ENCODE measurements around the gene DNAI1. TPM values are rescaled to one million over a fixed set of nuclear protein-coding genes. Genes with fewer than 3 reads are reported as not detected.

Gene DNAI1
- total RNA-seq, 1 experiment from 2014 or later = 1.1 TPM

- Histone ChIP-seq H3K9ac (ENCODE audit: low read length) (no peak overlapping the region), H3K4me3 (replicated peaks in 1 of 2; ENCODE audit: low read depth in 1 of 2, low read length in 2 of 2) (no peak overlapping the region), H4K20me1 (ENCODE audit: insufficient read depth) (no peaks in the 10 kb centered on the region), H3K9me2 (ENCODE audit: insufficient read depth) (no peaks in the 10 kb centered on the region), H3K27ac (ENCODE audit: low read depth, low read length) (no peak overlapping the region), H2AFZ (ENCODE audit: low read depth, low read length, poor library complexity, severe bottlenecking) (no peak overlapping the region), H3K9me3 (ENCODE audit: control insufficient read depth in 1 of 2, insufficient read depth in 1 of 2, low read depth in 1 of 2, low read length in 2 of 2) (no peaks in the 10 kb centered on the region), H3K79me2 (ENCODE audit: insufficient read depth, low read length) (peaks cover 19% of the 10 kb centered on the region), H3K4me1 (ENCODE audit: control insufficient read depth in 1 of 2, insufficient read depth in 2 of 2, low read length in 2 of 2) (peaks cover 10 to 31% of the 10 kb centered on the region in 2 experiments), H3K4me2 (ENCODE audit: low read length) (no peak overlapping the region), H3K36me3 (ENCODE audit: control insufficient read depth in 1 of 2, insufficient read depth in 2 of 2, low read length in 2 of 2) (no peaks in the 10 kb centered on the region), H3K27me3 (ENCODE audit: insufficient read depth, low read length) (no peaks in the 10 kb centered on the region)
- BruUV-seq (replicated peaks) = no TSS peak
- ChIA-PET CTCF (no interaction called here), RAD21 (ENCODE audit: low non-redundant PET in 1 of 2, low total read pairs in 2 of 2, uncharacterized antibody in 2 of 2, unreplicated experiment in 2 of 2) (no interaction called here), POLR2A (no interaction called here)
- no peak for DNase-seq (ENCODE audit: low read depth, low spot score)
- intact Hi-C loops (cut with micrococcal nuclease) = loop anchor here (10.0 kb wide), 1 partner anchor 408 kb away; the partner anchor contains the start of gene UBAP2
- no peak for ATAC-seq
- TF ChIP-seq YY1 (IDR thresholded peaks at IDR 0.05; ENCODE audit: extremely low read depth, insufficient replicate concordance, low read depth, low read length) = no peak
- no peak for TF ChIP-seq RAD21 (IDR thresholded peaks at IDR 0.05; ENCODE audit: low read depth)
- TF ChIP-seq CTCF (IDR thresholded peaks at IDR 0.05 in 2 of 3, conservative IDR thresholded peaks at IDR 0.05 in 1 of 3; ENCODE audit: borderline replicate concordance in 1 of 3, insufficient read depth in 1 of 3, low read depth in 2 of 3, low read length in 2 of 3) = no peak
- TF ChIP-seq SIN3A (IDR thresholded peaks at IDR 0.05; ENCODE audit: low read depth) = no peak
- TF ChIP-seq SP1 (IDR thresholded peaks at IDR 0.05; ENCODE audit: low read depth) = no peak
- no peak for TF ChIP-seq ATF3 (IDR thresholded peaks at IDR 0.05)
- TF ChIP-seq FOSL1 (IDR thresholded peaks at IDR 0.05; ENCODE audit: low read depth) = no peak
- TF ChIP-seq EZH2 (IDR thresholded peaks at IDR 0.05) = no peak
- no peak for TF ChIP-seq POLR2A (IDR thresholded peaks at IDR 0.05; ENCODE audit: borderline replicate concordance, extremely low read depth, insufficient read depth, insufficient read length)
- no peak for TF ChIP-seq ZFX (IDR thresholded peaks at IDR 0.05)
- no peak for TF ChIP-seq ELF1 (IDR thresholded peaks at IDR 0.05; ENCODE audit: borderline replicate concordance, low read depth)
- no peak for TF ChIP-seq EZH2phosphoT487 (IDR thresholded peaks at IDR 0.05; ENCODE audit: borderline replicate concordance)
- TF ChIP-seq CEBPB (IDR thresholded peaks at IDR 0.05; ENCODE audit: low read depth) = no peak
- TF ChIP-seq REST (IDR thresholded peaks at IDR 0.05; ENCODE audit: low read depth) = no peak
- no peak for TF ChIP-seq TCF7L2 (IDR thresholded peaks at IDR 0.05; ENCODE audit: borderline replicate concordance, extremely low read depth, insufficient read depth, insufficient read length)
- no peak for TF ChIP-seq CBX3 (IDR thresholded peaks at IDR 0.05; ENCODE audit: low read depth)
- TF ChIP-seq MAX (IDR thresholded peaks at IDR 0.05) = no peak
- TF ChIP-seq JUND (IDR thresholded peaks at IDR 0.05) = no peak
Measured at GRCh38 chr9:34452568-34452967, 6.0 kb upstream of the DNAI1 start.
